BE2C (cell line): ENCODE measurements around the gene GTF2E1. TPM values are rescaled to one million over a fixed set of nuclear protein-coding genes. Genes with fewer than 3 reads are reported as not detected.
A peak's percentile ranks its signal among the peaks of the same experiment; 100 is the strongest.

ENCODE experiments used
- DNase-seq: peaks from one replicate; pipeline ENCODE4 v3.0.0-alpha.2; 2020
- H3K27me3 ChIP-seq: fragments of 250-450 bp; sonication (Bioruptor Pico); 2 replicates; pipeline ENCODE4 v1.5.1; 2020; ENCODE audit warnings: mild to moderate bottlenecking
- H3K36me3 ChIP-seq: fragments of 250-450 bp; sonication (Bioruptor Pico); 2 replicates; pipeline ENCODE4 v1.5.1; 2020; ENCODE audit warnings: mild to moderate bottlenecking
- H3K4me1 ChIP-seq: fragments of 250-450 bp; sonication (Bioruptor Pico); 2 replicates; pipeline ENCODE4 v1.5.1; 2020
- H3K4me3 ChIP-seq: 2 replicates; pipeline ENCODE4 v1.5.1; 2011; ENCODE audit warnings: low read depth, low read length
- H3K9me3 ChIP-seq: fragments of 250-450 bp; sonication (Bioruptor Pico); 2 replicates; pipeline ENCODE4 v1.5.1; 2020
- polyA plus RNA-seq: library from polyadenylated mRNA; unstranded; fragments of >200 nt; gene quantifications from one replicate; pipeline ENCODE4 v1.2.1, GENCODE V29; 2012; ENCODE audit warnings: low read depth, missing spikeins; ENCODE audit not compliant: insufficient read length, insufficient read depth
- TF ChIP-seq, protein P1 (sequence below): IDR thresholded peaks from 2 replicates; pipeline ENCODE4 v1.5.1; 2012; ENCODE audit warnings: mild to moderate bottlenecking, low read depth, low read length

The GTF2E1 gene
- 11.0 TPM for polyA plus RNA-seq

DNA sequence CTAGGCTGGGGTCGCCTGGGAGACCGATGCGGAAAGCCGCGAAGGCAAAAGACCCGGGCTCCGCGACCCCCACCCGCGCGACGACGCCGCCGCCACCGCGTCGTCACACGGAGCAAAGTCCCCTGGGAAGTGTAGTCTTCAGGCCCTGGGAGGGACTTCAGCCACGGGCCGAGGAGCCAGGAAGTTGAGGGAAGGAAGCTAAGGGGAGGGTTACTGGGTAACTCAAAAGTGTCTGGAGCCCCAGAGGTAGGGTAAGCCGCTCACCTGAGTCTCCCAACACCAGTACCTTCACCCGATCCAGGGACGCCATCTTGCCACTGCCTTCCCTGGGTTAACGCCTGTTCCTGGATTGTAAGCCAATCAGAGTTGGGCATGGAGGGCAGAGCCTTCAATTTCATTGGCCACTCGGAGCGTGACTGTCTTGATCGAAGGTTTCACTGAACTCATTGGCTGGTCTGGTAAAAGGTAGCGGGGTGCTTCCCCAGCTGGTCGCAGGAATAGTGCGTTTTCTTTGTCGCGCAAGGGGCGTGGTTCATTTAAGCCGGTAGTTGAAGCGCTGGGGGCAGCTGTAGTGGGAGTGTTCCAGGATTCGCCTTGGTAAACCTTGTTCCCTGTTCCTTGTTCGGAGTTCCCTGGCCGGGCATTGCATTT, at the start of gene GTF2E1, which contains the start of gene RABL3:
TSS of gene GTF2E1 (plus strand) at position 547 of the 651 bp plus-strand sequence. CDS start 7,809 bp downstream, outside the sequence.
TSS of gene RABL3 (minus strand) at position 319 of the 651 bp plus-strand sequence. CDS start at position 310, 9 bp downstream.
- peaks cover 10% of the 10 kb centered on the region; the same call in 1 of the 2 replicates for H3K36me3 ChIP-seq
- H3K9me3 ChIP-seq, result no peaks in the 10 kb centered on the region
- TF ChIP-seq, protein P1, sequence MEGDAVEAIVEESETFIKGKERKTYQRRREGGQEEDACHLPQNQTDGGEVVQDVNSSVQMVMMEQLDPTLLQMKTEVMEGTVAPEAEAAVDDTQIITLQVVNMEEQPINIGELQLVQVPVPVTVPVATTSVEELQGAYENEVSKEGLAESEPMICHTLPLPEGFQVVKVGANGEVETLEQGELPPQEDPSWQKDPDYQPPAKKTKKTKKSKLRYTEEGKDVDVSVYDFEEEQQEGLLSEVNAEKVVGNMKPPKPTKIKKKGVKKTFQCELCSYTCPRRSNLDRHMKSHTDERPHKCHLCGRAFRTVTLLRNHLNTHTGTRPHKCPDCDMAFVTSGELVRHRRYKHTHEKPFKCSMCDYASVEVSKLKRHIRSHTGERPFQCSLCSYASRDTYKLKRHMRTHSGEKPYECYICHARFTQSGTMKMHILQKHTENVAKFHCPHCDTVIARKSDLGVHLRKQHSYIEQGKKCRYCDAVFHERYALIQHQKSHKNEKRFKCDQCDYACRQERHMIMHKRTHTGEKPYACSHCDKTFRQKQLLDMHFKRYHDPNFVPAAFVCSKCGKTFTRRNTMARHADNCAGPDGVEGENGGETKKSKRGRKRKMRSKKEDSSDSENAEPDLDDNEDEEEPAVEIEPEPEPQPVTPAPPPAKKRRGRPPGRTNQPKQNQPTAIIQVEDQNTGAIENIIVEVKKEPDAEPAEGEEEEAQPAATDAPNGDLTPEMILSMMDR, result no peak
- DNase-seq, result peak; percentile 95
- peaks cover 3% of the 10 kb centered on the region; the same call in 1 of the 2 replicates for H3K4me1 ChIP-seq
- H3K4me3 ChIP-seq, result peak within 1 kb of the TSS; percentile 97
- no peaks in the 10 kb centered on the region for H3K27me3 ChIP-seq

DNA sequence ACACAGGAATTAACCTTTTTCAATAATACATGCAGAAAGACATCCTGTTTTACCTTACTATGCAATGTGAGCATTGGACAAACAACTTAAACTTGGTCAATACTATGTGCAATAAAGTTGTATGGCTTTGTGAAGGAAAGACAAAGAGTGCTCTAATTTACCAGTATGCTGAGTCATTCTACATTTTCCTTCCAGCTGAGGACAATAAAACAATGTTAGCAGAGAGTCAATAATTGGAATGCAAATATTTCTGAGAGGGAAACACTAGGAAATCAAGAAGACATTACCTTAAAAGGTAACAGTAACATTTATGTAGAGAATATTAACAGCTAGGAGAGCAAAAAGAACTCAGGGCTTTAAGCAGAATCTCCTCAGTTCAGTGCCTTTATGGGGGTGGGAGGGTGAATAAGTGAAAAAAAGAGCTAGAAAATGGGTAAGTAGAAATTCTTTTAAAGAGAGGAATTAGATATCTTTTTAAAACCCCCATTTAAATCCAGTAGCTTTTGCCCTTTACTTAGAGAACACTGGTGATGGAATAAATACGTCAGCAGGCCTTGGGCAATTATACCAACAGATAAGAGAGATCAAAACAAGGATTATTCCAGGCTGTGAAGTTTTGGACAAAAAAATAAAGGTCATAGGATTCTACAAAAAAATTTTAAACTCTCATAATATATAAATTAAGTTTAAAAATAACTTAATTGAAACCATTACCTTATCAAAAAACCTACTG, 48.9 kb upstream of the GTF2E1 start:
- no peak for DNase-seq
- H3K4me1 ChIP-seq, result peaks cover 11% of the 10 kb centered on the region
- TF ChIP-seq, protein P1, result no peak

DNA sequence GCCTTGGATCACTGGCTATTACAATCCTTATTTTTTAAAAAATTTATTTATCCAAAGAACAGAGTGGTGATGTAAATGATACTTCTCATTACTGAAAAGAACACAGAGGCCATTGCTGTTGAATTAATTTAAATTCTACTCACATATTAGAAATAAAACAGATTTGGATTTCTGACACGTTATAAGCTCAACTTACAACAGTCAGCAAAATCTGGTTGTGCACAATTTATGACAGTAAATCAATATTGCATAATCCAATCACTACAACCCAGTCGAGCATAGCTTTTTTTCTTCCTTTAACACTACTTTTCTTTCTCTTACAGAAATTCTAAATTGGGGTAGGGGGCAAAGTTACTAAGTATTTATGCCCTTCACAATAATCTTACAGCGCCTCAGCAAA, 43.2 kb upstream of the GTF2E1 start:
- DNase-seq, result no peak
- Histone ChIP-seq H3K27me3 (no peaks in the 10 kb centered on the region), H3K4me3 (no peak overlapping the region), H3K9me3 (no peaks in the 10 kb centered on the region), H3K36me3 (peaks cover 8% of the 10 kb centered on the region), H3K4me1 (no peaks in the 10 kb centered on the region)
- TF ChIP-seq, protein P1, result no peak

More for the DNA sequence above, 48.9 kb upstream of the GTF2E1 start:
- Histone ChIP-seq H3K4me3 (no peak overlapping the region), H3K36me3 (peaks cover 10% of the 10 kb centered on the region), H3K9me3 (no peaks in the 10 kb centered on the region), H3K27me3 (no peaks in the 10 kb centered on the region)

DNA sequence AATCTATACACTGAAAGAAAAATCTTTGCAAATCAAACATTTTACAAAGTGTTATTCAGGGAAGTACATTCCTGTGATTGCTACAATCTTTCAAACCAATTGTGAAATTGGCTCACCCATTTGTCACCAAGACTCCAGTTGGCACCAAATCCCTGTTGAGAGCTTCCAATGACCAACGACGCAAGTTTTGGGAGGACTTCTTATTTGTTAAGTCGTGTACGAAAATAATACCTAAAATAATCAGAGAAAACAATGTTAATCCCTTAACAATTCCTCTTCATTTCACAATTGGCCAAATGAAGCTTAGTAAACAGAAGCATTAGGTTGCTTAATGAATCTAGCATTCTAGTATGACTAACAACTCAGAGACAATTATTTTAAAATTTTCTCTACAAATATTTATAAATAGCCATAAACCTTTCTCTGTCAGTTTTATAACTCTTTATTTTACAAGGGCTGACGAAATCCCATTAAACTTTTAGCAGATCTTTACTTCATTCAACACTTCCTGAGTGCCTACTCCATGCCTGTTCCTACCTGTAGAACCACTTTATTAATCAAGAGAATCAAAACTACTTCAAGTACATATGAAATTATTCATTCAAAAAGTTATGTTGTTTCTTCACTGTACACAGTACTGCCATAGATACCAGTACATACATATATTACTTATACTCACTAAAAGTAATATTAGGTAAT, 36.5 kb upstream of the GTF2E1 start:
- Histone ChIP-seq H3K9me3 (no peaks in the 10 kb centered on the region), H3K27me3 (no peaks in the 10 kb centered on the region), H3K4me3 (no peak overlapping the region), H3K36me3 (no peaks in the 10 kb centered on the region; the same call in none of the 2 replicates), H3K4me1 (no peaks in the 10 kb centered on the region)
- no peak for DNase-seq
- TF ChIP-seq, protein P1, result no peak

DNA sequence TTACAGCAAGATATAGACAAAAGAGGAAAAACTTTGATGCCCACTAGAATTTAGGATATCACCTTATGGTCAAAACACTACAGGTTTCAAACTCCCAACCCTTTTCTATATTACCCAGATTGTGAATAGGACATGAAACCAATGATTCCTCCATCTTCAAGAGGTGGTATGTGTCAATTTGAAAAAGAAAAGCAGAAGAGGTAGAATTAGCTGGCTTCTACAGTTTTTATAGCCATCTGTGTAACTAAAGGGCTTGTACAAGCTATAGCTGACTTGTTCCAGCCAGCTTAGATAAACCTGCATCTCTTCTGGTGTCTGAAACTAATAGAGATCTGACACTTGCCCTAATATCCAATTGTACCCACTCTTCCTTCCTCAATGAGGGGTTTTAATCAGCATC, 35.6 kb upstream of the GTF2E1 start:
- Histone ChIP-seq H3K4me3 (no peak overlapping the region), H3K9me3 (no peaks in the 10 kb centered on the region), H3K27me3 (no peaks in the 10 kb centered on the region), H3K36me3 (no peaks in the 10 kb centered on the region; the same call in none of the 2 replicates), H3K4me1 (no peaks in the 10 kb centered on the region)
- TF ChIP-seq, protein P1, result no peak
- no peak for DNase-seq
